ENCODE data around the gene HYAL2. TPM values are rescaled to one million over a fixed set of nuclear protein-coding genes. Genes with fewer than 3 reads are reported as not detected.
A peak's percentile ranks its signal among the peaks of the same experiment; 100 is the strongest.

The HYAL2 gene
- total RNA-seq, 1 experiment from 2014 or later, result 42.2 TPM

DNA sequence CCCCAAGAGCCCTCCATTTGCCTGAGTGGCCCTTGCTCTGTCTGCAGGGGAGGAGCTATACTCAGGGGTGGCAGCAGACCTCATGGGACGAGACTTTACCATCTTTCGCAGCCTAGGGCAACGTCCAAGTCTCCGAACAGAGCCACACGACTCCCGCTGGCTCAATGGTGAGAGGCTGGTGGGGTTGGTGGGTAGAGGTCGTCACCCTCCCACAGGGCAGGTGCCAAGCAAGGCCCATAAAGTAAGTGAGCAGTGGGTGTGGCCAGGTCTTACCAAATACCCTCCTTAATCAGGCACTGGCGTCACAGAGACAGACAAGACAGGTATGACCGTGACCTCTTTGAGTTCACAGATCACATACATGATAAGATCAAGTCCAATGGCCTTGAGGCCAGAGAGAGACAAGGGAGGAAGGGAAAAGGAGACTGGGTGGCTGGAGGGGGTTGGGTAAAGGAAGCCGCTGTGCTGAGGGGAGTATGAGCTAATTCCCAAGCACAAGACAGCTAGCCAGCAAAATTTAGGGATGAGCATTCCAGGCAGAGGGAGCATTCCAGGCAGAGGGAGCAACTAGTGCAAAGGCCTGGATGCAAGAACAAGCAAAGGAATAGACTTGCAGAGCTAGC, 51.1 kb downstream of the HYAL2 start:
- no peak for DNase-seq (ENCODE audit: low read depth)

DNA sequence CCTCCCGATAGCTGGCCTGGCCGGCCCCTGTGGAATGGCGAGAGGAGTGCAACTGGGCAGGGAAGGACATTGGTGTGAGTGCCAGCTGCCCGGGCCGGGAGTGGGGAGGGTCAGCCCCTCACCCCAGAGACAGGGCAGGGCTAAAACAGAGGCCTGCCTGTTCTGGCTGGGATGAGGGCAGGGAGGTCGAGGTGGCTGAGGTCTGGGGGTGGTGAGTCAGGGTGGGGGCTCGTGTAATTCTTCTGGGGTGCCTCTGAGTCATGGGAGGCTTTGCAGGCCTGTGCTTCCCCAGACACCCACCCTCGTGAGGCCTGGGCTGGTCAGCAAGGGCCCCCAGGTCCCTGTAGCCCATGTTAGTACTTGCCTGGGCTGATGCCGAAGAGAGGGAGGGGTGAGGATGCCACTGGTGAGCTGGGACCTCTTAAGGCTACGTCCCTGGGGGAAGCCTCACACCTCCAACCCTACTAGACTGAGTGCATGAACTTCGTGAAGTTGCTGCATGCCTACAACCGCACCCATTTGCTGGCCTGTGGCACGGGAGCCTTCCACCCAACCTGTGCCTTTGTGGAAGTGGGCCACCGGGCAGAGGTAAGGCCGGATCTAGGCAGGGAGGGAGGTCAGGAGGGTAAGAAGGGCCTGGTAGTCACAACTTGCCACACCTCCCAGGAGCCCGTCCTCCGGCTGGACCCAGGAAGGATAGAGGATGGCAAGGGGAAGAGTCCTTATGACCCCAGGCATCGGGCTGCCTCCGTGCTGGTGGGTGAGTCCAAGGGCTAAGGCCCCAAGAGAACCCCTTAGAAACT, 51.9 kb downstream of the HYAL2 start:
- peak; percentile 28 for DNase-seq (ENCODE audit: low read depth)

DNA sequence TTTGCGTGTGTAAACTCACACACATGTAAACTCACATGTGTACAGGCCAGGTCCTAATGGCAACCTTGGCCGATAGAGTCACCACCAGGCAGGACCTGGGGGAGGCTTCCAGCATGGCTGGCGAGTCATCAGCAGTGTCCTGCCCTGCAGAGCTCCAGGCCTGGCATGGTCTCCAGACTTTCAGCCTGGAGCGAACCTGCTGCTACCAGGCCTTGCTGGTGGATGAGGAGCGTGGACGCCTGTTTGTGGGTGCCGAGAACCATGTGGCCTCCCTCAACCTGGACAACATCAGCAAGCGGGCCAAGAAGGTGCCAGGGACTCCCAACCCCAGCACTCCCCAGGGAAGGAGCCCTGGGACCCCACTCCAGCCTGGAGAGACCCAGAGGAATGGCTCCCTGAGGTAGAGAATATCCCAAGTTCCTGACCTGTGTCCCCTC, 52.5 kb downstream of the HYAL2 start:
- DNase-seq (ENCODE audit: low read depth), result peak; percentile 68

DNA sequence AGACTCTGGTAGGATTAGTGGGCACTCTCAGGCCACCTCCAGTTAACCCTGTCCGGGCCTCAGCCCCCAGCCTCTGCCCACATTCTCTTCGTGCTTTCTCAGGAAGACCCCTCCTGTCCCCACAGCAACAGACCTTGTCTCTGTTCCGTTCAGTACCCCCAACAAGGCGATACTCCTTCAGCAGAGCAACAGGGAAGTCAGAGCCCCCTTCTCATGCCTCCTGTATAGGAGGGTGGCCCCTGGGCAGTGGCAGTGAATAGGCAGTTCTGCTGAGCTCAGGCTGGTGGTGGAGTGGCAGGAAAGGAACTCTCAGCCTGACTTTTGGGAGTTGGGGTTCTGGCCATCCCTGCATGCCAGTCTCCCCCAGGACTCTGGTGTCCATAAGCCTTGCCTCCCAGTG, 53.1 kb downstream of the HYAL2 start:
- no peak for DNase-seq (ENCODE audit: low read depth)

DNA sequence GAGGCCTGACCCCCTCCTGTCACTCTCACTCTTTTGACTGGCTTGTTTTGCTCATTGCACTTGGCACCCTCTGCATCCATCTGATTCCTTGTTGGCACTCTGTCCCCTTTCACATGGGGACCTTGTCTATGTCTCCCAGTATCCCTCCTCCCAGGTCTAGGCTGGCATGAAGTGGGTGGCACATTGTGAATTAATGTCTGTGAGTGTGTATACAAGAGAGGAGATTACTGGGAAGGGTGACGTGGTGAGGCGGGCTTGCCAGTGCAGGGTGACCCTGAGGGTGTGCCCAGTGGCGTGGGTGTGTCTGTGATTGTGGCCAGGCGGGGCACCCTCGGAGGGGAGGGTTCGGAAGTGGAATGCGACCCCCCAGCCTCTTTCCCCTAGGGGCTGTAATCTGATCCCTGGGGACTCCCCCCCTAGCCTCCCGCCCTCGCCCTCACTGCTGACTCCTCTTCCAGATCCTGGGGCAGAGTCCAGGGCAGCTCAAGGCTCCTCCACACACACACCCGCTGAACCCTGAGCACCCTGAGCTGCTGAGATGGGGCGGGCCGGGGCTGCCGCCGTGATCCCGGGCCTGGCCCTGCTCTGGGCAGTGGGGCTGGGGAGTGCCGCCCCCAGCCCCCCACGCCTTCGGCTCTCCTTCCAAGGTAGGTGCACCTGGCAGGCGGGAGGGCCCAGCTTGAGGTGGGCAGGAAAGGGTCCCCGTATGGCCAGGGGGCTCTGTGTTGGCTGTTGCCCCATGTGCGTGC, 53.7 kb downstream of the HYAL2 start, which contains the start of gene SEMA3B:
Gene SEMA3B (plus strand): TSS at position 445 of the 749 bp plus-strand sequence. CDS start 94 bp downstream, at position 539.
- DNase-seq (ENCODE audit: low read depth), result peak; percentile 85

DNA sequence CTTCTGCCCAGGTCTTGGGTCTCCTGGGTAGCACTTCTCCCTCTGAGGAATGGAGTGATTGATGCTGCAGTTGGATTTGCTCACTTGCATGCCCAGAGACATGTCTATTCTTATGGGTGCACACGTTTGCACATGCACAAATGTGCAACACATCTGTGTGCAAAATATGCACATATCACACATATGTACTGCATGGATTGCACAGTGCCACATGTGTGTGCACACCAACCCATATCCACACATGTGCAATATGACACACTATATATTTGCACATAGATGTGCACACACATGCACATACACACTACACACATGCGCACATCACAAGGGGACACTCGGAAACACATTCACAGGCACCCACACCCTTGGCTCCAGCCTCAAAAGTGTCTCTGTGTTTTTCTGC, 54.3 kb downstream of the HYAL2 start:
- no peak for DNase-seq (ENCODE audit: low read depth)

Other genes with a start within 250 kb of the HYAL2 start
- gene RBM5, start 233.8 kb downstream of the HYAL2 start, total RNA-seq (2014; rRNA removed; shearing (Covaris generic)), result 81.7 and 108 TPM in 2 replicates
- gene SEMA3F, start 167.4 kb downstream of the HYAL2 start, total RNA-seq (2014; rRNA removed; shearing (Covaris generic)), result 1.5 and 1.9 TPM in 2 replicates
- gene GNAT1, start 131.1 kb downstream of the HYAL2 start, total RNA-seq (2014; rRNA removed; shearing (Covaris generic)), result not detected in 2 replicates
- gene SLC38A3, start 117.5 kb downstream of the HYAL2 start, total RNA-seq (2014; rRNA removed; shearing (Covaris generic)), result not detected in 2 replicates
- gene GNAI2, start 86.5 kb downstream of the HYAL2 start, total RNA-seq (2014; rRNA removed; shearing (Covaris generic)), result 302 and 305 TPM in 2 replicates
- 3.1 and 5.6 TPM in 2 replicates for gene SEMA3B, start 53.6 kb downstream of the HYAL2 start, total RNA-seq (2014; rRNA removed; shearing (Covaris generic))
- not detected in 2 replicates for gene LSMEM2, start 43.7 kb downstream of the HYAL2 start, total RNA-seq (2014; rRNA removed; shearing (Covaris generic))
- gene IFRD2, start 30.3 kb downstream of the HYAL2 start, total RNA-seq (2014; rRNA removed; shearing (Covaris generic)), result 97.9 and 116 TPM in 2 replicates
- 11.5 and 12.0 TPM in 2 replicates for gene HYAL3, start 23.3 kb downstream of the HYAL2 start, total RNA-seq (2014; rRNA removed; shearing (Covaris generic))
- gene NAA80, start 23.3 kb downstream of the HYAL2 start, total RNA-seq (2014; rRNA removed; shearing (Covaris generic)), result 14.6 and 16.1 TPM in 2 replicates
- 0.29 and 0.72 TPM in 2 replicates for gene HYAL1, start 19.2 kb downstream of the HYAL2 start, total RNA-seq (2014; rRNA removed; shearing (Covaris generic))
- 26.8 and 33.7 TPM in 2 replicates for gene TUSC2, start 5.5 kb upstream of the HYAL2 start, total RNA-seq (2014; rRNA removed; shearing (Covaris generic))
- 51.7 and 77.8 TPM in 2 replicates for gene RASSF1, start 18.1 kb upstream of the HYAL2 start, total RNA-seq (2014; rRNA removed; shearing (Covaris generic))
- gene ZMYND10, start 23.0 kb upstream of the HYAL2 start, total RNA-seq (2014; rRNA removed; shearing (Covaris generic)), result 2.9 and 5.2 TPM in 2 replicates
- gene NPRL2, start 28.0 kb upstream of the HYAL2 start, total RNA-seq (2014; rRNA removed; shearing (Covaris generic)), result 26.2 and 35.7 TPM in 2 replicates
- gene CYB561D2, start 28.1 kb upstream of the HYAL2 start, total RNA-seq (2014; rRNA removed; shearing (Covaris generic)), result 39.7 and 49.1 TPM in 2 replicates
- 42.5 and 45.4 TPM in 2 replicates for gene TMEM115, start 36.8 kb upstream of the HYAL2 start, total RNA-seq (2014; rRNA removed; shearing (Covaris generic))
- under 0.01 TPM in 1 of 2 replicates, not detected in the other for gene CACNA2D2, start 180.9 kb upstream of the HYAL2 start, total RNA-seq (2014; rRNA removed; shearing (Covaris generic))
- 15.5 and 16.0 TPM in 2 replicates for gene C3orf18, start 245.0 kb upstream of the HYAL2 start, total RNA-seq (2014; rRNA removed; shearing (Covaris generic))
- 8.8 and 12.8 TPM in 2 replicates for gene HEMK1, start 246.8 kb upstream of the HYAL2 start, total RNA-seq (2014; rRNA removed; shearing (Covaris generic))